ENCODE measurements around the gene CLEC10A. TPM values are rescaled to one million over a fixed set of nuclear protein-coding genes. Genes with fewer than 3 reads are reported as not detected.
"Not testable (repeated sequence)": the region's sequence is repeated elsewhere in the genome, so short reads cannot be mapped to it uniquely, and the experiment has no call there.

Gene CLEC10A
- polyA plus RNA-seq (2013, experiment 1 of 4), result 1.6 TPM
- 0.46 TPM for polyA plus RNA-seq (2013, experiment 2 of 4)
- 0.64 TPM for polyA plus RNA-seq (2013, experiment 3 of 4)
- 0.53 TPM for polyA plus RNA-seq (2013, experiment 4 of 4)

- 92 to 93% methylated on average over 15 of the region's 15 CpGs for WGBS, 2 experiments
- no peak within 1 kb of the TSS for H3K4me3 ChIP-seq (ENCODE audit: insufficient read depth, low read depth, low read length)
- H3K9me3 ChIP-seq (ENCODE audit: control insufficient read depth, low read length), result no peaks in the 10 kb centered on the region
- no peaks in the 10 kb centered on the region for H3K36me3 ChIP-seq (ENCODE audit: control insufficient read depth, insufficient read depth, low read length)
- no peaks in the 10 kb centered on the region for H3K27me3 ChIP-seq (ENCODE audit: control insufficient read depth, insufficient read depth, low read length, poor library complexity, severe bottlenecking)
- H3K4me1 ChIP-seq (ENCODE audit: control insufficient read depth, insufficient read depth, low read length), result no peaks in the 10 kb centered on the region
- H3K27ac ChIP-seq (ENCODE audit: insufficient read depth, low read depth, low read length, poor library complexity, severe bottlenecking), result no peak within 1 kb of the TSS
Measured at GRCh38 chr17:7079581-7080455, at the start of gene CLEC10A. TSS of gene CLEC10A (minus strand) at chr17:7080251. CDS start at chr17:7078812, 1,439 bp downstream.

- H3K9me3 ChIP-seq (ENCODE audit: control insufficient read depth, low read length), result no peaks in the 10 kb centered on the region
- H3K27me3 ChIP-seq (ENCODE audit: control insufficient read depth, insufficient read depth, low read length, poor library complexity, severe bottlenecking), result peaks cover 20% of the 10 kb centered on the region
- H3K4me3 ChIP-seq (ENCODE audit: insufficient read depth, low read depth, low read length), result no peak overlapping the region
- no peak overlapping the region for H3K27ac ChIP-seq (ENCODE audit: insufficient read depth, low read depth, low read length, poor library complexity, severe bottlenecking)
- 91 to 95% methylated on average over 8 of the region's 8 CpGs for WGBS, 2 experiments
- peaks cover 9% of the 10 kb centered on the region for H3K4me1 ChIP-seq (ENCODE audit: control insufficient read depth, insufficient read depth, low read length)
- H3K36me3 ChIP-seq (ENCODE audit: control insufficient read depth, insufficient read depth, low read length), result no peaks in the 10 kb centered on the region
Measured at GRCh38 chr17:7129311-7129710, 49.3 kb upstream of the CLEC10A start.

DNA sequence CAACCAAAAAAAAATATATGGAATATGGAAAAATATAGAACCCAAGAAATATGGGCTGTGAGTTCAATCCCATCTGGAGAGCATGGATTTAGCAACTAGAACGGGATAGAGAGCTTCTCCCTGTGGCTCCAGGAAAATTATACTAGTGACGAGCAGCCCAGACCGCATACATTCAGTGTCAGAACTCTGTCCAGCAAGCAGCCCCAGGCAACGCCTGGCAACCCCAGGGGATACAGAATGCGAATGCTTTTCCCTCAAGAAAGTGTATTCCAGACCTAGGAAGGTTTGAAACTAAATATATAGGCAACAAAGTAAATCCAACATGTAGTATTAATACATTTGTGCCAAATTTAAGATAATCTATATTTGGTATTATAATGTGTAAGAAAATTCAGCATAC, 48.1 kb upstream of the CLEC10A start:
- Histone ChIP-seq H3K4me1 (ENCODE audit: control insufficient read depth, insufficient read depth, low read length) (peaks cover 9% of the 10 kb centered on the region), H3K4me3 (ENCODE audit: insufficient read depth, low read depth, low read length) (no peak overlapping the region), H3K9me3 (ENCODE audit: control insufficient read depth, low read length) (no peaks in the 10 kb centered on the region), H3K27me3 (ENCODE audit: control insufficient read depth, insufficient read depth, low read length, poor library complexity, severe bottlenecking) (peaks cover 12% of the 10 kb centered on the region), H3K36me3 (ENCODE audit: control insufficient read depth, insufficient read depth, low read length) (no peaks in the 10 kb centered on the region), H3K27ac (ENCODE audit: insufficient read depth, low read depth, low read length, poor library complexity, severe bottlenecking) (no peak overlapping the region)
- WGBS, 2 experiments, result 76 to 78% methylated on average over 5 of the region's 5 CpGs

DNA sequence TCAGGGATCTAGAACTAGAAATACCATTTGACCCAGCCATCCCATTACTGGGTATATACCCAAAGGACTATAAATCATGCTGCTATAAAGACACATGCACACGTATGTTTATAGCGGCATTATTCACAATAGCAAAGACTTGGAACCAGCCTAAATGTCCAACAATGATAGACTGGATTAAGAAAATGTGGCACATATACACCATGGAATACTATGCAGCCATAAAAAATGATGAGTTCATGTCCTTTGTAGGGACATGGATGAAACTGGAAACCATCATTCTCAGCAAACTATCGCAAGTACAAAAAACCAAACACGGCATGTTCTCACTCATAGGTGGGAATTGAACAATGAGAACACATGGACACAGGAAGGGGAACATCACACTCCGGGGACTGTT, 47.5 kb upstream of the CLEC10A start:
- no CpG with 5 or more reads among the region's 5 CpGs for WGBS, 2 experiments
- not testable (repeated sequence) for H3K4me3 ChIP-seq (ENCODE audit: insufficient read depth, low read depth, low read length)

GRCh38 chr17:7126386-7126785, 46.3 kb upstream of the CLEC10A start:
- H3K27ac ChIP-seq (ENCODE audit: insufficient read depth, low read depth, low read length, poor library complexity, severe bottlenecking); H3K27me3 ChIP-seq (ENCODE audit: control insufficient read depth, insufficient read depth, low read length, poor library complexity, severe bottlenecking); H3K9me3 ChIP-seq (ENCODE audit: control insufficient read depth, low read length); H3K4me1 ChIP-seq (ENCODE audit: control insufficient read depth, insufficient read depth, low read length); H3K4me3 ChIP-seq (ENCODE audit: insufficient read depth, low read depth, low read length); H3K36me3 ChIP-seq (ENCODE audit: control insufficient read depth, insufficient read depth, low read length): not testable (repeated sequence)
- 90% methylated on average over 12 of the region's 12 CpGs for WGBS, 2 experiments

More for the DNA sequence above, 47.5 kb upstream of the CLEC10A start:
- H3K9me3 ChIP-seq (ENCODE audit: control insufficient read depth, low read length); H3K4me1 ChIP-seq (ENCODE audit: control insufficient read depth, insufficient read depth, low read length); H3K27ac ChIP-seq (ENCODE audit: insufficient read depth, low read depth, low read length, poor library complexity, severe bottlenecking); H3K36me3 ChIP-seq (ENCODE audit: control insufficient read depth, insufficient read depth, low read length): not testable (repeated sequence)
- H3K27me3 ChIP-seq (ENCODE audit: control insufficient read depth, insufficient read depth, low read length, poor library complexity, severe bottlenecking), result peaks cover 12% of the 10 kb centered on the region

DNA sequence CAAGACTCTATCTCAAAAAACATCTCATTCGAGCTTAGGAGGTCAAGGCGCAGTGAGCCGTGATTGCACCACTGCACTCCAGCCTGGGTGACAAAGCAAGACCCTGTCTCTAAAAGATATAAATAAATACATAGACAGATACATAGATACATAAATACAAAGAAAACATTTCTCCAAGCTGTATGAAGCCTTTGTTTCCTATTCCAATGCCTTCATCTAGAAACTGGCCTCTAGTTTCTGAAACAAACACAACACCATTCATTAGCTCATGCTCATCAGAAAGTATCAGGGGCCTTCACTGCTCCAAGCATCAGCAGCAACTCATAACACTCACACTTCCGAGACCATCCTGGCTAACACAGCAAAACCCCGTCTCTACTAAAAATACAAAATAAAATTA, 44.9 kb upstream of the CLEC10A start:
- Histone ChIP-seq H3K4me3 (ENCODE audit: insufficient read depth, low read depth, low read length) (no peak overlapping the region), H3K27ac (ENCODE audit: insufficient read depth, low read depth, low read length, poor library complexity, severe bottlenecking) (no peak overlapping the region), H3K27me3 (ENCODE audit: control insufficient read depth, insufficient read depth, low read length, poor library complexity, severe bottlenecking) (no peaks in the 10 kb centered on the region), H3K4me1 (ENCODE audit: control insufficient read depth, insufficient read depth, low read length) (no peaks in the 10 kb centered on the region), H3K36me3 (ENCODE audit: control insufficient read depth, insufficient read depth, low read length) (no peaks in the 10 kb centered on the region), H3K9me3 (ENCODE audit: control insufficient read depth, low read length) (no peaks in the 10 kb centered on the region)
- 67 to 93% methylated on average over 5 of the region's 5 CpGs for WGBS, 2 experiments

GRCh38 chr17:7123844-7124243, 43.8 kb upstream of the CLEC10A start:
- no peaks in the 10 kb centered on the region for H3K9me3 ChIP-seq (ENCODE audit: control insufficient read depth, low read length)
- no peaks in the 10 kb centered on the region for H3K4me1 ChIP-seq (ENCODE audit: control insufficient read depth, insufficient read depth, low read length)
- WGBS, 2 experiments, result 91 to 96% methylated on average over 4 of the region's 4 CpGs
- no peaks in the 10 kb centered on the region for H3K27me3 ChIP-seq (ENCODE audit: control insufficient read depth, insufficient read depth, low read length, poor library complexity, severe bottlenecking)
- no peak overlapping the region for H3K27ac ChIP-seq (ENCODE audit: insufficient read depth, low read depth, low read length, poor library complexity, severe bottlenecking)
- no peak overlapping the region for H3K4me3 ChIP-seq (ENCODE audit: insufficient read depth, low read depth, low read length)
- no peaks in the 10 kb centered on the region for H3K36me3 ChIP-seq (ENCODE audit: control insufficient read depth, insufficient read depth, low read length)

DNA sequence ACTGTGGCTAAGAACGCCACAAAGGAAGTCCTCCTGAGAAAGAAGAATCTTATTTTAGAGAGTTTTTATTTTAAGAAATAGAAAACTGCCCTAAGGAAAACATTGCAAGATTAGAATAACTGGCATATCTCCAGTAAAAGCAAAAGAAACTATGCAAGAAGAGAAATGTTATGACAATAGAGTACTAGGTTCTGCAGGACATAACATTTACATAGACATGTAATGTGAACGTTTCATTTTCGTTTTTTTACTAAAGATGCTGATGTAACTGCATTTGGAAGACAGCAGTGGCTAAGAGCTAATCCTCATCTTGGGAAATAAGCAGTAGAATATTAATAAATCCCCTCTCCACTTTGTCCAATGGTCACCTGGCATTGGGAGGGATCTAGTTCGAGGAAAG, 42.3 kb upstream of the CLEC10A start:
- Histone ChIP-seq H3K4me1 (ENCODE audit: control insufficient read depth, insufficient read depth, low read length) (no peaks in the 10 kb centered on the region), H3K4me3 (ENCODE audit: insufficient read depth, low read depth, low read length) (no peak overlapping the region), H3K27me3 (ENCODE audit: control insufficient read depth, insufficient read depth, low read length, poor library complexity, severe bottlenecking) (no peaks in the 10 kb centered on the region), H3K9me3 (ENCODE audit: control insufficient read depth, low read length) (no peaks in the 10 kb centered on the region), H3K27ac (ENCODE audit: insufficient read depth, low read depth, low read length, poor library complexity, severe bottlenecking) (no peak overlapping the region), H3K36me3 (ENCODE audit: control insufficient read depth, insufficient read depth, low read length) (no peaks in the 10 kb centered on the region)
- WGBS, 2 experiments, result 87 to 90% methylated on average over 3 to 4 of the region's 4 CpGs

- not testable (repeated sequence) for H3K36me3 ChIP-seq (ENCODE audit: control insufficient read depth, insufficient read depth, low read length); H3K27ac ChIP-seq (ENCODE audit: insufficient read depth, low read depth, low read length, poor library complexity, severe bottlenecking); H3K4me3 ChIP-seq (ENCODE audit: insufficient read depth, low read depth, low read length); H3K9me3 ChIP-seq (ENCODE audit: control insufficient read depth, low read length); H3K4me1 ChIP-seq (ENCODE audit: control insufficient read depth, insufficient read depth, low read length); H3K27me3 ChIP-seq (ENCODE audit: control insufficient read depth, insufficient read depth, low read length, poor library complexity, severe bottlenecking)
- 91 to 95% methylated on average over 12 of the region's 12 CpGs for WGBS, 2 experiments
Measured at GRCh38 chr17:7120635-7121034, 40.6 kb upstream of the CLEC10A start.

DNA sequence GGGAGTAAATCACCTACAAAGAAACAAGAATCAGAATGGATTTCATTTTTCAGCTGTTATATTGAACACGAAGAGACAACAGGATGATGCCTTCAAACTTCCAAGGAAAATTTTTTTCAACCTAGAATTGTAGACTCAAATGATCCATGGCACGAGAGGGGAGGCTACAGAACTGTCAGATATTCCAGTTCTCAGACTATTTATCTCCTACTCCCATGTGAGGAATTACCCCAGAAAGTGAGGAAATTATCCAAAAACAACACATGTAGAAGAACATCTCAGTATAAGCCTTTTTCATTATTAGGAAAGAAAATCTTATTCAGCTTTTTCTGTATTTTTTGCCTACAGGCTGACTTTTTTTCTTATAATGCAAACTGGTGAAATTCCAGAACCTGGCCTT, 40.1 kb upstream of the CLEC10A start:
- Histone ChIP-seq H3K9me3 (ENCODE audit: control insufficient read depth, low read length) (no peaks in the 10 kb centered on the region), H3K27ac (ENCODE audit: insufficient read depth, low read depth, low read length, poor library complexity, severe bottlenecking) (no peak overlapping the region), H3K4me1 (ENCODE audit: control insufficient read depth, insufficient read depth, low read length) (peaks cover 5% of the 10 kb centered on the region), H3K36me3 (ENCODE audit: control insufficient read depth, insufficient read depth, low read length) (no peaks in the 10 kb centered on the region), H3K27me3 (ENCODE audit: control insufficient read depth, insufficient read depth, low read length, poor library complexity, severe bottlenecking) (no peaks in the 10 kb centered on the region), H3K4me3 (ENCODE audit: insufficient read depth, low read depth, low read length) (no peak overlapping the region)
- WGBS, 2 experiments, result 88 to 91% methylated on average over 2 of the region's 2 CpGs

All from ectodermal cell (in vitro differentiated cells).